ENCODE measurements around the gene PRPF8. TPM values are rescaled to one million over a fixed set of nuclear protein-coding genes. Genes with fewer than 3 reads are reported as not detected.

Gene PRPF8
- total RNA-seq, 1 experiment from 2014 or later: 296 TPM

DNA sequence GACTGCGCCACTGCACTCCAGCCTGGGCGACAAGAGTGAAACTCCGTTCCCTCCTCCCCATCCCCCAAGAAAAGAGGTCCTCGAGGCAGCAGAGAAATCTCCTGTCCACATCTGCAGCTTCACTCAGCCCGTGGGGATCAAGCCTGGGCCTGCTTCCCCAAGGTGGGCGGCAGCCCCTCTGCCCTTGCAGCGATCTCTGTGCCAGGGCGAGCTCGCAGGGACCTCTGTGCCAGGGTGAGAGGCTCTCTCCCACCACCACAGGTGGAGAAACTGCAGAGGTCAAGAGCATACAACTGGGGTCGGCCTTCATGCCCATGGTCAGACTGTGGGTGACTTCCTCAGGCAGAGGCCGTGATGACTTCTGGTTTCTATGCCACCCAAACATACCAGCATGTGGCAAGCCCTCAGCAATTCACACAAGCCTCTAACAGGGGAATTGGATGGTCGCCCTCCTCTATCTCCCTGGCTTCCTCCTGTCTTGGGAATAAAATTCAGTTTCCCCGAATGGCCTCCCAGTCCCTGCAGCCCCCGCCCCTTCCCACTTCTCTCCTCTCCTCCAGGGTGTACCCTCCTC is 61.5 kb downstream of the PRPF8 start:
- Histone ChIP-seq H3K27ac (ENCODE audit: low read length) (no peak overlapping the region), H3K4me3 (ENCODE audit: low read depth in 2 of 2, low read length in 2 of 2) (no peak overlapping the region), H3K9me3 (ENCODE audit: control insufficient read depth, insufficient read depth, low read depth, low read length) (no peaks in the 10 kb centered on the region), H3K4me1 (ENCODE audit: control insufficient read depth, insufficient read depth, low read length) (peaks cover 8% of the 10 kb centered on the region), H3K36me3 (ENCODE audit: control insufficient read depth, insufficient read depth, low read length) (no peaks in the 10 kb centered on the region), H3K27me3 (ENCODE audit: control insufficient read depth, insufficient read depth, low read length) (no peaks in the 10 kb centered on the region)
- ATAC-seq: no peak
- CTCF ChIA-PET: no interaction called here
- TF ChIP-seq SIN3A (IDR thresholded peaks at IDR 0.05; ENCODE audit: borderline replicate concordance, insufficient read depth, low read depth, low read length): no peak
- TF ChIP-seq, protein P1, sequence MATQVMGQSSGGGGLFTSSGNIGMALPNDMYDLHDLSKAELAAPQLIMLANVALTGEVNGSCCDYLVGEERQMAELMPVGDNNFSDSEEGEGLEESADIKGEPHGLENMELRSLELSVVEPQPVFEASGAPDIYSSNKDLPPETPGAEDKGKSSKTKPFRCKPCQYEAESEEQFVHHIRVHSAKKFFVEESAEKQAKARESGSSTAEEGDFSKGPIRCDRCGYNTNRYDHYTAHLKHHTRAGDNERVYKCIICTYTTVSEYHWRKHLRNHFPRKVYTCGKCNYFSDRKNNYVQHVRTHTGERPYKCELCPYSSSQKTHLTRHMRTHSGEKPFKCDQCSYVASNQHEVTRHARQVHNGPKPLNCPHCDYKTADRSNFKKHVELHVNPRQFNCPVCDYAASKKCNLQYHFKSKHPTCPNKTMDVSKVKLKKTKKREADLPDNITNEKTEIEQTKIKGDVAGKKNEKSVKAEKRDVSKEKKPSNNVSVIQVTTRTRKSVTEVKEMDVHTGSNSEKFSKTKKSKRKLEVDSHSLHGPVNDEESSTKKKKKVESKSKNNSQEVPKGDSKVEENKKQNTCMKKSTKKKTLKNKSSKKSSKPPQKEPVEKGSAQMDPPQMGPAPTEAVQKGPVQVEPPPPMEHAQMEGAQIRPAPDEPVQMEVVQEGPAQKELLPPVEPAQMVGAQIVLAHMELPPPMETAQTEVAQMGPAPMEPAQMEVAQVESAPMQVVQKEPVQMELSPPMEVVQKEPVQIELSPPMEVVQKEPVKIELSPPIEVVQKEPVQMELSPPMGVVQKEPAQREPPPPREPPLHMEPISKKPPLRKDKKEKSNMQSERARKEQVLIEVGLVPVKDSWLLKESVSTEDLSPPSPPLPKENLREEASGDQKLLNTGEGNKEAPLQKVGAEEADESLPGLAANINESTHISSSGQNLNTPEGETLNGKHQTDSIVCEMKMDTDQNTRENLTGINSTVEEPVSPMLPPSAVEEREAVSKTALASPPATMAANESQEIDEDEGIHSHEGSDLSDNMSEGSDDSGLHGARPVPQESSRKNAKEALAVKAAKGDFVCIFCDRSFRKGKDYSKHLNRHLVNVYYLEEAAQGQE (IDR thresholded peaks at IDR 0.05; ENCODE audit: insufficient read depth in 1 of 2, low read depth in 2 of 2, low read length in 1 of 2): no peak
- TF ChIP-seq TCF7L2 (IDR thresholded peaks at IDR 0.05; ENCODE audit: low read depth, low read length): no peak
- no peak for TF ChIP-seq POLR2AphosphoS5 (IDR thresholded peaks at IDR 0.05; ENCODE audit: low read depth, low read length)
- TF ChIP-seq, protein P2, sequence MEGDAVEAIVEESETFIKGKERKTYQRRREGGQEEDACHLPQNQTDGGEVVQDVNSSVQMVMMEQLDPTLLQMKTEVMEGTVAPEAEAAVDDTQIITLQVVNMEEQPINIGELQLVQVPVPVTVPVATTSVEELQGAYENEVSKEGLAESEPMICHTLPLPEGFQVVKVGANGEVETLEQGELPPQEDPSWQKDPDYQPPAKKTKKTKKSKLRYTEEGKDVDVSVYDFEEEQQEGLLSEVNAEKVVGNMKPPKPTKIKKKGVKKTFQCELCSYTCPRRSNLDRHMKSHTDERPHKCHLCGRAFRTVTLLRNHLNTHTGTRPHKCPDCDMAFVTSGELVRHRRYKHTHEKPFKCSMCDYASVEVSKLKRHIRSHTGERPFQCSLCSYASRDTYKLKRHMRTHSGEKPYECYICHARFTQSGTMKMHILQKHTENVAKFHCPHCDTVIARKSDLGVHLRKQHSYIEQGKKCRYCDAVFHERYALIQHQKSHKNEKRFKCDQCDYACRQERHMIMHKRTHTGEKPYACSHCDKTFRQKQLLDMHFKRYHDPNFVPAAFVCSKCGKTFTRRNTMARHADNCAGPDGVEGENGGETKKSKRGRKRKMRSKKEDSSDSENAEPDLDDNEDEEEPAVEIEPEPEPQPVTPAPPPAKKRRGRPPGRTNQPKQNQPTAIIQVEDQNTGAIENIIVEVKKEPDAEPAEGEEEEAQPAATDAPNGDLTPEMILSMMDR (IDR thresholded peaks at IDR 0.05): no peak
- intact Hi-C loops (cut with micrococcal nuclease; ENCODE audit: unreplicated experiment) (no loop called here), in situ Hi-C loops (cut with HindIII; ENCODE audit: low pct_unique_long_range_greater_than_20kb, low sequenced_read_pairs) (no loop called here)
- DNase-seq (ENCODE audit: low read depth, low spot score): no peak
- BruUV-seq (replicated peaks): no TSS peak
- POLR2A ChIA-PET: no interaction called here

DNA sequence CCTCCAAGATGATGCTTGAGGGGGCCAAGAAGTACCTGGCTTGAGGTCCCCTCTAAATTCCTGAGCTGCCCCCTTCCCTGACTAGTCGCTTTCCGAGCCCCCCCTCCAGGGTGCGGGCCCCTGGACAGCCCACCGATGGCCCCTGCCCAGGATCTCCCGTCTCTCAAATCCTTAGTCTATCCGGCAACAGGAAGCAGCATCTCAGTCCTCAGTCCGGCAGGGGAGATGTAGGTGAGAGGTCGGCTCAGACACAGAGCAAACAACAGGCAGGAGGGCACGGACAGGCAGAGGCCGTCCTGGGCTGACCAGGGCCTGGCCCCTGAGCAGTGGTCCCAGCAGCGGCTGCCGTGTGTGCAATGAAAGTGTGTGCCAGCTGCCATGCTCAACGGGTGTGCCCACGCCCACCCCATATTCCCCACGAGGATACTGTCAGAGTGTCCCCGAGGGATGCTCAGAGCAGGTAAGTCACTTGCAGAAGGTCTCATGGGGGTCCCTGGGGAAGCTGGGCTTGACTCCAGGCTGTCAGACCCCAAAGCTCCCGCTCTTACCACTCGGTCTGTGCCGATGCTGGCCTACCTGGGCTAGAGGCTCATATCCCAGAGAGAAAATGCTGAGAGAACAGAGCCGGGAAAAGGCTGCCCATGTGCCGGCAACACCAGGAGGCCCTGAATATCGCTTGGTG is 63.3 kb downstream of the PRPF8 start:
- ChIA-PET CTCF (no interaction called here), POLR2A (no interaction called here)
- Histone ChIP-seq H3K4me3 (ENCODE audit: low read depth in 2 of 2, low read length in 2 of 2) (no peak overlapping the region), H3K36me3 (ENCODE audit: control insufficient read depth, insufficient read depth, low read length) (no peaks in the 10 kb centered on the region), H3K4me1 (ENCODE audit: control insufficient read depth, insufficient read depth, low read length) (no peaks in the 10 kb centered on the region), H3K27me3 (ENCODE audit: control insufficient read depth, insufficient read depth, low read length) (no peaks in the 10 kb centered on the region), H3K9me3 (ENCODE audit: control insufficient read depth, insufficient read depth, low read depth, low read length) (no peaks in the 10 kb centered on the region), H3K27ac (ENCODE audit: low read length) (no peak overlapping the region)
- DNase-seq (ENCODE audit: low read depth, low spot score) (no peak), ATAC-seq (no peak)
- TF ChIP-seq, protein P1 (IDR thresholded peaks at IDR 0.05; ENCODE audit: insufficient read depth in 1 of 2, low read depth in 2 of 2, low read length in 1 of 2): no peak
- TF ChIP-seq POLR2AphosphoS5 (IDR thresholded peaks at IDR 0.05; ENCODE audit: low read depth, low read length) (no peak), SIN3A (IDR thresholded peaks at IDR 0.05; ENCODE audit: borderline replicate concordance, insufficient read depth, low read depth, low read length) (no peak), TCF7L2 (IDR thresholded peaks at IDR 0.05; ENCODE audit: low read depth, low read length) (no peak)
- TF ChIP-seq, protein P2 (IDR thresholded peaks at IDR 0.05): no peak
- no TSS peak for BruUV-seq (replicated peaks)
- intact Hi-C loops (cut with micrococcal nuclease; ENCODE audit: unreplicated experiment): no loop called here
- in situ Hi-C loops (cut with HindIII; ENCODE audit: low pct_unique_long_range_greater_than_20kb, low sequenced_read_pairs): no loop called here
